Non-pigmented ciliary epithelial cell (primary cell): ENCODE results near the gene MGMT.

Experiments
- DNase-seq: peaks from one replicate; pipeline ENCODE4 v3.0.0-alpha.2; 2010; ENCODE audit warnings: low read depth

The MGMT gene

GRCh38 chr10:129495256-129495655, 28.2 kb downstream of the MGMT start:
- DNase-seq: no peak

GRCh38 chr10:129495698-129496097, 28.7 kb downstream of the MGMT start:
- DNase-seq: no peak

- no peak for DNase-seq
Observed at GRCh38 chr10:129497013-129497412, 30.0 kb downstream of the MGMT start.

DNA sequence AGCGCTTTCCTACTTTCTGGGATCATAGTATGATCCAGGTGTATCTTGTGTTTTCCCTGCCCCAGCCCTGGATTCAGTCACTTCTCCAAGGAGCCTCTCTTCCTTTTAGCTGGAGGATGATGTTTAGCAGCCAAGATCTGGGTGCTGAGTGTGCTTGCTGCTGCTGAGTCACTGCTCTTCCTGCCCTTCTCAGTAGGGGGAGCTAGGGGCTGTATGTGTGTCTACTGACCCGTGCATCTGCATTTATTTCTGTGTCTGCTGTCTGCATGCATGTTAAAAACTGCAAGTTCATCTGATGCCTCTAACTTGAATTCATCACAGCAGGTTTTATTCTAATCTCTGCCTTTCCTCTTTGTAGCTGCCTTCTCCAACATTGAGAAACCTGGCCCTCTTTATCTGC, 31.6 kb downstream of the MGMT start:
- no peak for DNase-seq

DNA sequence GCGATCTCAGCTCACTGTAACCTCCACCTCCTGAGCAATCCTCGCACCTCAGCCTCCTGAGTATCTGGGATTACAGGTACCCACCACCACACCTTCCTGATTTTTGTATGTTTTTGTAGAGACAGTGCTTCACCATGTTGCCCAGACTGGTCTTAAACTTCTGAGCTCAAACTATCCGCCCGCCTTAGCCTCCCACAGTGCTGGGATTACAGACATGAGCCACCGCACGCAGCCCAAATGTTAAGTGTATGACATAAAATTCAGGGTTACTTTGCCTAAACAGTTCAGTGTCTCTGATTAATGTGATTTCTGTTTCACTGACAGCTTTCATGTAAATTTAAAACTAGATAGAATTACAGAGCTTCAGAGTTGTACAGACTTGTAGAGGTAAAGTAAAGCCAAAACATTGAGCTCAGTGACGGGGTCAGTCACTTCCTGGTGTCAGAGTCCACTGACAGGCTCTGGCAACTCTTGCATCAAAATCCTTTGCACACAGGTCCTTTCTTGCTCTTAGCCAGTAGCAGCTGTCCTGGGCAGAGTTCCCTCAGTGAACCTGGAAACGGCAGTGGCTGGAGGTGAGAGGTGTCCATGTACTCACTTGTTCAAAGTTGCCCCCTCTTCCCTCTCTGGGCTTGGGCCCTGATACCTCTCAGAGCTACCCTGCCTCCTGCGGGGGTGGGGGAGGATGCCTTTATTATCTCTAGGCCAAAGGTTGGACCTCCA, 33.7 kb downstream of the MGMT start:
- no peak for DNase-seq

GRCh38 chr10:129501652-129502436, 34.8 kb downstream of the MGMT start:
- no peak for DNase-seq

GRCh38 chr10:129502448-129502847, 35.4 kb downstream of the MGMT start:
- no peak for DNase-seq

- DNase-seq: no peak
Observed at GRCh38 chr10:129505500-129506075, 38.5 kb downstream of the MGMT start.

GRCh38 chr10:129506101-129506797, 39.2 kb downstream of the MGMT start:
- no peak for DNase-seq

DNA sequence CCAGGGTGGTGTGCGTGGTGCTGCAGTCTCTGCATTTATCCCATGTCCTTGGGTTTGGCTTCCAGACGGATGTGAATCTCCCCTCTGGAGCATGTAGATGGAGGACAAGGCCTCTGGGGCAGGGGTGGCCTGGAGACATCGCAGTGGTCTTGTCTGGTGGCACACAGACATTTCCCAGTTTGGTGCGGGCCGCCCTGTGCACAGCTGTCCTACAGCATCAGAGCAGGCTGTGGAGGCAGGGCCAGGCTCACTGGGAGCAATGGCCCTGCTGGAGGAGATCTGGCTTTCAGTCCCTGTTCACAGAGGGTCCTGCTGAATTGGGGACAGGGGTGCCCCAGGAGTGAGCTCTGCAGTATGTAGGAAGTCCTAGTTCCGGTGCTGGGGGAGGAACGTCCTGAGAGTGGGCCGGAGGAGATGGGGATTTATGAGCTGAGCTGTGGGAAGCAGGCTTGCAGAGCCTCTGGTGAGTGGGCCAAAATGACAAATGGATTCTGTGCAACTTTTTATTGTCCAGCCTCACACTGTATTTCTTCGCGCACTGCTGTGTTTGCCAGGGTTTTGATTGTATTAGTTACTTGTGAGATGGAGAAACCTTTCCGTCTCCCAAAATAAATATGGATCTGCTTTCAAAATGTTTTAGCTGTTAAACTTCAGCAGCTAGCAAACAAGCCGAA, 40.3 kb downstream of the MGMT start:
- DNase-seq: no peak

GRCh38 chr10:129509155-129509554, 42.1 kb downstream of the MGMT start:
- no peak for DNase-seq

- no peak for DNase-seq
Observed at GRCh38 chr10:129509835-129510234, 42.8 kb downstream of the MGMT start.

DNA sequence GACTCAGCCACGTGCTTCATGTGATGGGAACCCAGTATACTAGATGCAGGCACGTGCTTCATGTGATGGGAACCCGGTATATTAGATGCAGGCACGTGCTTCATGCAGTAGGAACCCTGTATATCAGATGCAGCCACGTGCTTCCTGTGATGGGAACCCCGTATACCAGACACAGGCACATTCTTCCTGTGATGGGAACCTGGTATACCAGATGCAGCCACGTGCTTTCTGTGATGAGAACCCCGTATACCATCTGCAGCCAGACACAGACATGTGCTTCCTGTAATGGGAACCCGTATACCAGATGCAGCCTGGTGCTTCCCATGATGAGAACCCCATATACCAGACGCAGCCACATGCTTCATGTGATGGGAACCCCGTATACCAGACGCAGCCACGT, 44.0 kb downstream of the MGMT start:
- no peak for DNase-seq

- DNase-seq: no peak
Observed at GRCh38 chr10:129511758-129512157, 44.7 kb downstream of the MGMT start.

- no peak for DNase-seq
Observed at GRCh38 chr10:129513312-129513711, 46.3 kb downstream of the MGMT start.

DNA sequence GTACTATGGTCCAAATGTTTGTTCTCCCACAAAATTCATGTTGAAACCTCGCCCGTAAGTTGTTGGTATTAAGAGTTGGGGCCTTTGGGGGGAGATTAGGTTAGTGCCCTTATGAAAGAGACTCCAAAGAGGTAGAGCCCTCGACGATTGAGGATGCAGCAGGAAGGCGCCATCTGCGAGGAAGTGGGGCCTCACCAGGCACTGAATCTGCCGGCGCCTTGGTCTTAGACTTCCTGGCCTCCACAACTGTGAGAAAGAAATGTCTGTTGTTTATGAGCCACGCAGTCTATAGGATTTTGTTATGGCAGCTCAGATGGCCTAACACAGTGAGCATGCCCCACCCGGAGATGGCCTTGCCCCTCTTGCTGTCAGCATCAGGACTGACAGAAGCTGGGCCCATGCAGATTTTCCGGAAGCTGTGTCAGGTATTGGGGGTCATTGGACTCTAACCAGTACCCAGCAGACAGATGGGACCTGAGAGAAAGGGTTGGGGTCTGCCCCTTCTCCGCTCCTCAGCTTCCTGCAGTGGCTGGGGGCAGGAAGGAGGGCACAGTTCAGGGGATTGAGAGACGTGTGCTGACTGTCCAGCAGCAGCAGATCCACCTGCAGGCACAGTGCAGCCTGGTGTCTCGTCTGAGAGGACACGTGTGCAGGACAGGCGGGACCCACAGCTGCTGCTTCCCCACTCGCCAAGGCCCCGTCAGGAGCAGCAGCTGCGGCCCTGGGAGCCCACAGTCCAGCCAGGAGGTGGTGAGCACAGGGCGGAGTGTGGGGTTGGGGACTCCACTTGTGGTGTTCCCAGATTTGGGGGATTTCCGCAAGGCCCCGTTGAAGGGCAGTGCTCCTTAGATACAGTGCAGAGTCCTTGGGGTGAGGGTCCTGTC, 47.8 kb downstream of the MGMT start:
- no peak for DNase-seq

GRCh38 chr10:129516846-129517679, 50.0 kb downstream of the MGMT start:
- DNase-seq: no peak

DNA sequence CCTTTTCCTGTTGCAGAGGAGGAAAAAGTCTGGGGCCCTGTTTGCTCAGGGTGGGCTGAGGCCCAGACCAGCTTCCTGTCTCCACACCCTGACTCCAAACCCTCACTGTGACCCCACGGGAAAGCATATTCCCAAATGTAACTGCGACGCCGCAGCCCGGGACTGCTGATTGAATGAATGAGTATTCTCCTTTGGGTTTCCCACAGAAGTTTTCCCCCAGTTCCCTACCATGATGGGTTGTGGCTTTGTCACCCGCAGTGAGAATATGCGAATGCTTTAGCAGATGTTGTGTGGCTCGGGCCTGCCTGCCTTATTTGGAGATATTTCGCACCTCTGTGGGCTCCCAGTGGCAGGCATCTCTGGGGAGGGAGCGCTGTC, 50.6 kb downstream of the MGMT start:
- DNase-seq: no peak

DNA sequence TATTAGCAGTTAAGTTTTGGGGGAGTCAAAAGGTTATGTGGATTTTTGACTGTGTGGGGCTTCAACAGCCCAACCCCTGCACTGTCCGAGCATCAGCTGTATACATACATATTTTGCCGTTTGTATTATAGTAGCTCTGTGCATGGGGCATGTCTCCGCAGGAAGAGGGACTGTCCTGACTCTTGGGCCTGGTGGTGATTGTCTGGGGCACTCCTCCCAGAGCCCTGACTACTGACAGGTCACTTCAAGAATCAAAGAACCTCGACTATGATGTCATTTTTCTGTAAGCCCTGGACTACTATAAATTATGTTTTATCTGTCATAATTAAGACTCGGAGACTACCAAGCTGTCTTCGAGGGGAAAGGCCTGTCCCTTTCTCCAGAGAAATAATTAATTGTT, 51.8 kb downstream of the MGMT start:
- DNase-seq: no peak

DNA sequence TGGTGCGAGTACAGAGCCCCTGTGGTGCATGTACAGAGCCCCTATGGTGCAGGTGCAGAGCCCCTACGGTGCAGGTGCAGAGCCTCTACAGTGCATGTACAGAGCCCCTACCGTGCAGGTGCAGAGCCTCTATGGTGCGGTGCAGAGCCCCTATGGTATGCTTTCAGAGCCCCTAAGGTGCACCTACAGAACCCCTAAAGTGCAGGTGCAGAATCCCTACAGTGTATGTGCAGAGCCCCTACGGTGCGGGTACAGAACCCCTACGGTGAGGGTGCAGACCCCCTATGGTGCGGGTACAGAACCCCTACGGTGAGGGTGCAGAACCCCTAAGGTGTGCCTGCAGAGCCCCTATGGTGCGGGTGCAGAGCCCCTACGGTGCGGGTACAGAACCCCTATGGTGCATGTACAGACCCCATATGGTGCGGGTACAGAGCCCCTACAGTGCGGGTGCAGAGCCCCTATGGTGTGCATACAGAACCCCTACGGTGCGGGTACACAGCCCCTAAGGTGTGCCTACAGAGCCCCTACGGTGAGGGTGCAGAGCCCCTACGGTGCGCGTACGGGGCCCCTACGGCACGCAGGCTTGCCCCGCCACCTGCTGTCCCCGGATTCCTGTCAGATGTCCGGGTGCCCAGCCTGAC, 53.5 kb downstream of the MGMT start:
- DNase-seq: no peak
